Inflammatory macrophage treated with lipopolysaccharide for 1 hour (primary cell): ENCODE data around the gene KRTAP10-10.
"Not testable (repeated sequence)": the region's sequence is repeated elsewhere in the genome, so short reads cannot be mapped to it uniquely, and the experiment has no call there.

Source experiments
- DNase-seq, 2 donors: peaks; one replicate each; pipeline ENCODE4 v3.0.0-alpha.2; 2020 to 2022

KRTAP10-10 gene

DNA sequence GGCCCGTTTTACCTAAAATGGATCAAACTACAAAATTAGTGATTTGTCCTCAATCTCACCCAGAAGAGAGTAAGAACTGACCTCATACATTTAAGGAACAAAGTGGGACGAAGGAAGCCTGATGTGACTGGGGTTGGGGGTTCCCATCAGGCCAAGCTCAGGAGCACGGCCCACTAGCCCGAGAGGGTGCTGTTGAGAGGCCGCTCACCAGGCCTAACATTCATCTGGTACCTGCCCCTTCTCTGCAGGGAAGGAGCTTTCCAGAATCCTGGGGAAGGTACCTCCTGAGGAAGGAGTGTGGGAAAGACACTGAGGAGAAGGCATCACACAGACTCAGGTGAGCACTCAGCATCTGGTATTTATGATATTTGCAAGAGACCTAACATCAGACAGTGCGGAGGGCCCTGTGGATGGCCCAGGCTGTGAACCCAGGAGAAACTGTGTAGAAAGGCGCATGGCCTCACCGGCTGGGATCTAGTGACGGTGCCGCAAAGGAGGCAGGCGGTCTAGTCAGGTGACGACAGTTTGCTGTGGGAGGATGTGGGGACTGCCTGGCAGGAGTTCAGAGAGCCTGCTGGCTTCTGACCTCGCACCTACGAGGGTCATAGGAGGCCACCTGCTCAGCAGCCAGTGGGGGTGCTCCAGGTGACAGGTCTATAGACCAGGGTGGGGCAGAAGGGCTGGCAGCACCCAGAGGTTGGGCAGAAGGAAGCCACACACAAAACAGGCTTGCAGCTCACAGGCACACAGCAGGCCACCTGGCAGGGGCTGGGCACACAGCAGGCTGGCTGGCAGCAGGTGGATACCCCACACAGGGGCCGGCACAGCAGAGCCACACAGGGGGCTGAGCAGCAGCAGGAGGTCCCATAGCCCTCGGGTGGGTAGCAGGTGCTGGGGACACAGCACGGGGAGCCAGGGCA is 16.8 kb downstream of the KRTAP10-10 start:
- DNase-seq, result no peak

- no peak for DNase-seq
These were observed 17.5 kb downstream of the KRTAP10-10 start, which contains the start of gene KRTAP12-4 for GRCh38 chr21:44654576-44655175. Gene KRTAP12-4, minus strand, starts transcription at chr21:44654659. Its CDS starts 45 bp downstream, at chr21:44654614.

DNA sequence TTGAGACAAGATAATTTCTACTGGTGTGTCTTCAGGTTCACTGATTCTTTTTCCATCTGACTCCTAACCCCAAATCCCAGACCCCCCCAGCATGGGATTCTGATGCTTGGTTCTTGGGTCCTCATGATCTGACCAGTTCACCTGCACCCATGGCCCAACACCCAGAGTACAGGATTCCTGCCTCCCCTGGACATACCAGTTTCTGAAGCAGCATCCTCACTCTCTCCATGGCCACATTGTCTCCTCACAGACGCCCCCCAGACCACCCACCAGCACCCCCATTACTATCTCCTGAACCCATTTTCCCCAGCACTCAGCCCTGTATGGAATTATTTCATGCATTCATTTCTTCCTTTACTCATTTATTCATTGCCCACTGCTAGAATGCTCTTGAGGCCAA is 19.7 kb downstream of the KRTAP10-10 start:
- DNase-seq, result no peak

- no peak for DNase-seq
These were observed 20.7 kb downstream of the KRTAP10-10 start, which contains the start of gene KRTAP12-3 for GRCh38 chr21:44657635-44658540. Gene KRTAP12-3, plus strand, starts transcription at chr21:44657932. Its CDS starts 48 bp downstream, at chr21:44657980.

DNA sequence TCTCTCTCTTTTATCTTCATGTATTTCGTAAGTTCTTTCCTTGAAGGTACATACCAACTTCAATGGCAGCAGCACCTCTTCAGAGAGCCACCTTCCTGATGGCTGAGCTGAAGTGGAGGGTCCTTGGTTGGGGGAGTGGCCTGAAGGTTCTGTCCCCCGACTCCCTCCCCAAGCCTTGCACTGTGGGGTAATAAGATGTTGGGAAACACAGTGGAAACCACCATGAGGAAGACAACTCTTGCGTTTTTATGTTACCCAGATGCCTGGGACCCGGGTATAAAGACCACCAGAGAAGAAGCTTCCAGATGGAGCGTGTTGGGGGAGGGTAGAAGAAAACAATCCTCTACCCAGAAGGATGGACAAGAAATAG is 21.4 kb downstream of the KRTAP10-10 start:
- no peak for DNase-seq

GRCh38 chr21:44658913-44659595 is 21.9 kb downstream of the KRTAP10-10 start:
- no peak for DNase-seq

DNA sequence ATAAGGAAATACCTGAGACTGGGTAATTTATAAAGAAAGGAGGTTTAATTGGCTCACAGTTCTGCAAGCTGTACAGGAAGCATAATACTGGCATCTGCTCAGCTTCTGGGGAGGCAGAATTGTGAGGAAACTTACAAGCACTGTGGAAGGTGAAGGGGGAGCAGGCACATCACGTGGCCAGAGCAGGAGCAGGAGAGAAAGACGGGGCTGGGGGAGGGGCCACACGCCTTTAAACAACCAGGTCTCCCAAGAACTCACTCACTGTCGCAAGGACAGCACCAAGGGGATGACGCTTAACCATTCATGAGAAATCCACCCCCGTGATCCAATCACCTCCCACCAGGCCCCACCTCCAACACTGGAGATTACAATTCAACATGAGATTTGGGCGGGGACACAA is 24.4 kb downstream of the KRTAP10-10 start:
- DNase-seq, result not testable (repeated sequence)

GRCh38 chr21:44664691-44665090 is 27.5 kb downstream of the KRTAP10-10 start:
- DNase-seq, result no peak

DNA sequence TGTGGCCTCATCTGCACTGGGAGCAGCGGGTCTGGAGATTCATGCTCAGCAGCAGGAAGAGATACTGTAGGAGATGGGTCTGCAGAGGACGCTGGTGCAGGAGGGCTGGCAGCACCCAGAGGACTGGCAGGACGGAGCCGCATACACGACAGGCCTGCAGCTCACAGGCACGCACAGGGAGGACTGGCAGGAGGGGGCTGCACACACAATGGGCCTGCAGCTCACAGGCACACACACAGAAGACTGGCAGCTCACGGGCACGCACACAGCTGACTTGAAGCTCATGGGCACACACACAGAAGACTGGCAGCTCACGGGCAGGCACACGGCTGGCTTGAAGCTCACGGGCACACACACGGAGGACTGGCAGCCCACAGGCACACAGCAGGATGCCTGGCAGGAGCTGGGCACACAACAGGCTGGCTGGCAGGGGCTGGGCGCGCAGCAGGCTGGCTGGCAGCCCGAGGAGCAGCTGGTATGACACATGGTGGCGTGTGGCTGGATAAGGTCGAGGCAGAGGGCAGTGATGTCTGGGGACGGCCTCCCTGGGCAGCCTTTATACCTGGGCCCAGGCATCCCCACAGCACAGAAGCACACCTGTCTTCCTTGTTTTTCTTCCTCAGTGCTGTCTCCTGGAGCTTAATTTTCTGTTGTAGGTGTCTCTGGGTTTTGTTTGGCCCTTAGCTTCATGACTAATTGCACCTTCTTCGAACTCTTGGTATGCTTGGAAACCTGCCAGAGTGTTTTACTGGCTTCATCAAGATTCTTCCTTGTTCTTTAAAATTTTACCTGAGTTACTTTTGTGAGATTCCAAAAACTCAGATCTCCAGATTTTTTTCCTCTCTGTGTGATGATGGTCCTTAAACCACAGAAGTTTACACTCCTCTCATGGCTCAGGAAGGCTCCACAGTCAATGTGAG is 29.5 kb downstream of the KRTAP10-10 start, which contains the start of gene KRTAP12-2:
KRTAP12-2 (minus strand) TSS at position 527 of the 920 bp plus-strand sequence; CDS start at position 486, 41 bp downstream.
- no peak for DNase-seq

DNA sequence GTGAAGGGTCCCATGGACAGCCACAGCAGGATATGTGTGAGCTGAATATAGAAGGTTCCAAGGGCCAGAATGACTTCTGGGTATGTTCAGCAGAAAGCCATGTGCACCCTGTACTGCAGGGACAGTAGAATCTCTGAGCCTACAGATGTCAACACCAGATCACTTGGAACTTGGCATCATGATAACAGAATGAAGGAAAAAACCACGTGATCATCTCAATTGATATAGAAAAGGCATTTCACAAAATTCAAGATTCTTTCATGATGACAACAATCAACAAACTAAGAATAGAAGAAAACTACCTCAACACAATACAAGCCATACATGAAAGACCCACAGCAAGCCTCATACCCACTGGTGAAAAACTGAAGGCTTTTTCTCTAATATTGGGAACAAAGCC is 30.5 kb downstream of the KRTAP10-10 start:
- DNase-seq, result no peak

DNA sequence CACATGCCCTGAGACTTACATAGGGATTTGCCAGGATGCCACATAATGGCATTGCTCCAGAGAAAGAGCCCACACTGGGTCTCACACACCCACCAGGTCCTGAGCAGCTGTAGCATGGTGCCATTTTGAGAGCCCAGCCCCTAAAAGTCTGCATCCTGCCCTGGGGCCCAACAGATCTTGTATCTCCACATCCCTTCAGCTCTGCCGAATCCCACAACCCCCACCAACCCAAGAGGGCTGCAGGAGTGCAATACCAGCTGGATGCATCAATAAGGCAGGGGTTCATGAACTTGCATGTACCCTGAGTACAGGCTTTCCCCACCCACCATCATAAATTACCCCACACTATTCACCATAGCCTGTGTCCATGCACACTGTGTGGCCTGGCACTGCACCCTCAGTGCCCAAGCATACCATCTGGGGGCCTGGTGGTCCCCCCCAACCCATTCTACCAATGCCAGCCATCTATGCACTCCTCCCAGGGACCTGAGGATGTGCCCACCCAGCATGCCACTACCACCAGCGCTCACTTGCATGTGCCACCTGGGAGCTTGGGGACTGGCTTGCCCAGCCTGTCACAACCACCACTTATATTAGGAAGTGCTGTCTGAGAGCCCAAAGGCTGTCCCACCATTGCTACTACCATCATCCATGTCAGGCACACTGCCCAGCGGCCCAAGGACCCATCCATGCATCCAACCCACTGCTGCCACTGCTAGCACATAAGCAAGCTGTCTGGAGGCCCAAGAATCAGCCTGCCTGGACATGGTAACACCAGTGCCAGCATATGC is 33.7 kb downstream of the KRTAP10-10 start:
- DNase-seq, result no peak

- no peak for DNase-seq
These were observed 34.8 kb downstream of the KRTAP10-10 start for GRCh38 chr21:44671911-44672310.

GRCh38 chr21:44677881-44678280 is 40.7 kb downstream of the KRTAP10-10 start:
- no peak for DNase-seq

GRCh38 chr21:44681152-44681551 is 44.0 kb downstream of the KRTAP10-10 start:
- no peak for DNase-seq

- DNase-seq, result no peak
These were observed 44.9 kb downstream of the KRTAP10-10 start, which contains the start of gene KRTAP12-1 for GRCh38 chr21:44681861-44682579. Gene KRTAP12-1, minus strand, starts transcription at chr21:44682163. Its CDS starts 40 bp downstream, at chr21:44682123.

GRCh38 chr21:44682580-44683151 is 45.5 kb downstream of the KRTAP10-10 start:
- no peak for DNase-seq

- no peak for DNase-seq
These were observed 46.9 kb downstream of the KRTAP10-10 start for GRCh38 chr21:44684077-44684476.

- no peak for DNase-seq
These were observed 47.3 kb downstream of the KRTAP10-10 start for GRCh38 chr21:44684483-44684882.

GRCh38 chr21:44685050-44685449 is 47.9 kb downstream of the KRTAP10-10 start:
- not testable (repeated sequence) for DNase-seq
